ENCODE results near the gene TMEM9.

Gene TMEM9

DNA sequence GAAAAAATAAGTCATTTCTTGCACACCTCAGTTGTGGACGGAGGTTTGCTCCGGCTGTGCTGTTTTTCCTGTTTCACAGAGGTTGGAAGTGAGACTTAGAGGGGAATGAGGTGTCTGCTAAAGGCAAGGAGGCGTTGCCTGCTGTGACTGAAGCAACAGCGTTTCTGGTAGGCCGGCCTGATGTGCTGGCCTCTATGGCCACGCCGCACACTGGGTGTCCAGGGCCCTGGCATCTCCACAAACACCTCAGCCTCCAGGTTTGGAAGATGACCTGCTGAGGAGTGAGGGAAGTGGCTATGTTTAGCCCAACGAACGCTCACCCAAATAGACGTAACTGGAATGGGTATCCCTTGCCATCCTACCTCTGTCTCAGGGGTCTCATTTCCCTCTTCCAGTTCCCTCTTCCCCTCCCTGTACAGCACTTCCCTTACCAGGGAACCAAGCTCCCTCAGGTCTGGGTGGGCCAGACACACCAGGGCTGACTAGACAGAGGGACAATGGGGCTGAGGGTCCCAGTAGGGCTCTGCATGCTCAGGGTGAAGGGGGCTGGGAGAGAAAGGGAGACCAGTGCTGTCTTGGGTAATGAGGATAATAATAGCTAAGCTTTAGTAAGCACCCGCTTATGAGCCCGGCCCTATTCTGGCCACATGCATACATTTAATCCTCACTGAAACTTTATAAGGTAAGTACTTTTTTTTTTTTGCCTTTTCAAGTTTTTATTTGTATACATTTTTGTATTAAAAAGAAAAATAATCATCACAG is 53.9 kb downstream of the TMEM9 start:
- no peak for DNase-seq

DNA sequence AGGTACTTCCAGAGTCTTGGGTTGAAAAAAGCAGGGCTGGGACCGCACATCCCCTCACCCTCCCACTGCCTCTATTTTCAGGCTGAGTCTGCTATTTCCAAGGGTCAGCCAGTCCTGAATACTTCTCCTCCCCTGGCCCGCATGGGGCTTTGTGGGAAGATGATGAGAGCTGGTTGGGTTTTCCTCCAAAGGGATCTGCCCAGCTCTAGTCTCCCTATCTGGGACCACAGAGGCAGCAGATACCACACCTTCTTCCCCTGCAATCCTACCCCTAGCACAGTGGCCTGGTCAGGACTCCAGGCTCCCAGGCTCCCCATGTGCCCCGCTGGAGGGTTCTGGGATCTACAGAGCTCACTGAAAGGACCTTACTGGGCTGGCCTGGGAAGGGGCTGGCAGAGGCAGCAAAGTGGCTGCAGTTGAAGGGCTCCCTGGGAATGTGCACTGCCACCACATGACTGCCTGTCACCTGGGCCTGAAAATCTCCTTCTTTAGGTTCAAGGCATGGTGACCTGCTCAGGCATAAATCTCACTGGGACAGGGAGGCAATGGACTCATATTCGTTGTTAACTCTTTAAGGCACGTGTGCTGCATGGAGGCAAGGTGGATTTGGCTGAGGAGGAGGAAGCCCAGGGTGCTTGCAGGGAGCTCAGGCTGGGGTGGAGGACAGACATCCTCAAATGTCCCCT is 55.1 kb downstream of the TMEM9 start:
- DNase-seq, result no peak

GRCh38 chr1:201096977-201097856 is 57.1 kb downstream of the TMEM9 start:
- no peak for DNase-seq

DNA sequence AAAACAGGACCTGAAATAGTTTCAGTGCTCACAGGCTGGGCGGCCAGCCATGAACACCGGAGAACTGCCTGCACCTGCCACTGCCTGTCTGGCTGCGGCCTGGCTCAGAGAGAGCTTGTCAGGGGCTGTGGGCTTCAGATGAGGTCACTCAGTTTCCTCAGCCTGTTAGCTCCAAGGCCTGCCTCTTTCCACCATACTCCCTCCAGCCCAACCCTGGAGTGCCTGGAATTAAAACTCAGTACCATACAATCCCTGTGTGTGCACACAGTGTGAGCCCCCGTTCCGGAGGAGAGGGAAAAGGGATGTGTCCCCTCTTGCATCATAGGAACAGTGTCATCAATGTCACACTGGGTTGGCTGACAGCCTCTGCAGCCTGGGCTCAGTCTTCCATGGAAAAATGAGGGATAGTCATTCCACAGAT is 58.2 kb downstream of the TMEM9 start:
- no peak for DNase-seq

- no peak for DNase-seq
These were observed 58.7 kb downstream of the TMEM9 start for GRCh38 chr1:201095581-201095980.

DNA sequence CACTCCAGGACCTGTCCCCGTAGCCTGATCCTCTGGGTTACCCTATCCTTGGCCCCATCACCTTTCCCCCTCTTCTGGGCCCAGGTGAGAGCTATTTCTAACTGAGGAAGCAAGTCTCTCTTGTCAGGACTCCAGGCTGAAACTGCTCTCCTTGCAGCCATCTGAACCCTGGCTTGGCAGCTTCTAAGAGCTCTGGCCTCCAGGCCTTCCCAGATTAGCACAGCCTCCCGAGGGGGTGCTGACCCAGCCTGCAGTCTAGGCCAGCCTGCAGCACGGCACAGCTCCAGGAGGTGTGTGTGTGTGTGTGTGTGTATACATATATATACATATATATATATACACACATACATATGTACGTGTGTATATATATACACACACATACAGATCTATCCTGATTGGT is 59.4 kb downstream of the TMEM9 start:
- DNase-seq, result no peak

DNA sequence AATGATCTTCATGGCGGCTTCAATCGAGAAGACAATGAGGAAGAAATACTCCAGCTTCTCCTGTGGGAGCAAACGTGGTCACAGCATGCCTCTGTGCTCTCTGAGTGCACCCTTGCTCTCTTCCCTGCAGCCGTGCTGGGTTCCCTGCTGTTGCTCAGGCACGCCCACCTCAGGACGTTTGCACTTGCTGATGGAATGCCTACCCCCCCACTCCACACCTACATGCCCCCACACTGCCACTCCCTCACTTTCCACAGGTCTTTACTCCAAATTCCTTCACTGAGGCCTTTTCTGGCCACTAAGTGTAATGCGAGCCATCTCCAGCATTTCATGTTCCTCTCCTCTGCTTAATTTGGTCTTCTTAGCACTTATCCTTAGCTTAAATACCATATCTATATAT is 60.3 kb downstream of the TMEM9 start:
- DNase-seq, result no peak

- DNase-seq, result no peak
These were observed 60.7 kb downstream of the TMEM9 start for GRCh38 chr1:201093561-201093960.

GRCh38 chr1:201092738-201093137 is 61.5 kb downstream of the TMEM9 start:
- DNase-seq, result no peak

DNA sequence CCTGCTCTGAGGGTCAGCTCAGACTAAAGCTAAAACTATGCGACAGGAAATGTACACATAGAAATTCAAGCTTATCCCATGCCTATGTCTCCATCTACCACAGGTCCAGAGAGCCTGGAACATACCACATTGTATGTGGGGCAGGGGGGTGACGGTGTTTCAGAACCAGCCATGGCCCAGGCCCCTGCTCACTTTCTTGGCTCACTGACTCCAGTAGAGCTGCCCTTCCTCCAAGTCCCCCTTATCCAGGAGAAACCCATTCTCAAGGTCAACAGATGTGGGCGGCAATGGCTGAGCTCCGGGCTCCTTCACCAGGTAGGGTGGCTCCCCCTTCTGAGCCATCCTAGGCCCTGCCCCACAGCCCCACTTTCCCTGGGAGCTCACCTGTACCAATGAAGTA is 63.0 kb downstream of the TMEM9 start:
- DNase-seq, result no peak

DNA sequence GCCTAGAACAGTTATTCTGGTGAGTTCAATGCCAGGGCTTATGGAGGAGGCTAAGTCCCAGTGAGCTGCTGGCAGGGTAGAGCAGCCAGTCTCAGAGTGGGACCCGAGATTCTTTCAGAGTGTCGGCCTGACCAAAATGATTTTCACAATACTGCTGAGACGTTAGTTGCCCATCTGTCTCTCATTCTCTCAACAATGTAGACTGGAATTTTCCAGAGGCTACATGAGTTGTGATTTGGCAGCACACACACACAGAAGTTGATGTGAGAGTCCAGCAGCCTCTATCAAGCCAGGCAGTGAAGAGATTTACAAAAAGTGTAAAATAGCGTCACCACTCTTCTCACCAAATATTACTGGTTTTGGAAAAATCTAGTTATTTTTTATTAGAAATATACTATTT is 63.7 kb downstream of the TMEM9 start:
- DNase-seq, result no peak

- DNase-seq, result no peak
These were observed 64.7 kb downstream of the TMEM9 start for GRCh38 chr1:201089596-201089995.

GRCh38 chr1:201088901-201089525 is 65.3 kb downstream of the TMEM9 start:
- no peak for DNase-seq

DNA sequence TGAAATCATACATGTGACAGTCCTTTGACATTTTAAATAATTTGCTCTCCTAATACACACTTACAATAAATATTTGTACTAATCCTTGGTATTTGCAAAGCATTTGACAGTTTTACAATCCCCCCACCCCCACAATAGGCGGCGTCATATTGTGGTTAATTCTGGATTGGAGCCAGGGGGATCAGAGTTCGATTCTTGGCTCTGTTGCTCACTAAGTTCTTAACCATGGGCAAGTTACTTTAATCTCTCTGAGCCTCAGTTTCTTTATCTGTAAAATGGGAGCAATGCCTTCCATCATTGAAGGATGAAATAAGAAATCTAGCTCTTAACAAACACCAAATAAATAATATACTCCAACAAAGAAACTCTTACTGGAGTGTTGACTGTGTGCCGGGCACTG is 65.9 kb downstream of the TMEM9 start:
- no peak for DNase-seq

DNA sequence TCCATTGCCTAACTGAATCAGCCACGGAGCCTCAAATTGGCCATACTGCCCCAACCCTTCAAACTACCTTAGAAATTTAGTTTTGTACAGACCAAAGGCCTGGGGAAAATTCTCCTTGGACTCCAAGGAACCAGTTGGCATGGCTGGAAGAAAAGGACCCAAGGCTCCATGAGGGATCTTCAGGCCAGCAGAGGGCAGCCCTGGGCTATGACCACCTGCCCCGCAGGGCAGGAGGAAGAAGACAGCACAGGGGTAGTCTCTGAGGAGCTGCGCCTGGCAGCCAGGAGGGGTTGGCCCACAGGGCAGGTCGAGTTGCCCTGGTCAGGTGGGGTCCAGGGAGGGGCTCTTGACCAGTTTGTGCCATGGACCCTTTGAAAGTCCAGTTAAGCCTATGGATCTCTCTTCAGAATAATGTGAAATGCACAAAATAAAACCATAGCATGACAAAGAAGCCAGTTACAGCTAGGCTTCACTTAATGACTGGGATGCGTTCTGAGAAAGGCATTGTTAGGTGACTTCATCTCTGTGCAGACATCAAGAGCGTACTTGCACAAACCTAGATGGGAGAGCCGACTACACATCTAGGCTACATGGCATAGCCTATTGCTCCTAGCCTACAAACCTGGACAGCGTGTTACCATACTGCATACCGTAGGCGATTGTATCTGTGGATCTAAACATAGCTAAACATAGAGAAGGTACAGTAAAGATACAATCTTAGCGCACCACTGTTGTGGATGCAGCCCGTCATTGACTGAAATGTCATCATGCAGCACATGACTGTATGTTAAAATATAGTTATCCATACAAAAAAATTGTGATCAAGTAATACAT is 68.2 kb downstream of the TMEM9 start:
- DNase-seq, result no peak

Measured in NCI-H524 treated with DMSO at 0.1 percent for 48 hours (cell line).